Measurements from ENCODE around the gene PHOSPHO1. TPM values are rescaled to one million over a fixed set of nuclear protein-coding genes. Genes with fewer than 3 reads are reported as not detected.

Gene PHOSPHO1
- total RNA-seq, 5 donors from 2014 or later (not counting 1 experiment from before 2014, with no cell fraction given), result 0.13 TPM; not detected in 4

- H3K9me3 ChIP-seq, result no peaks in the 10 kb centered on the region
- Mint-ChIP-seq H3K27me3 (peaks cover 8% of the 10 kb centered on the region in 2 donors), H3K36me3 (no peaks in the 10 kb centered on the region), H3K27ac (no peak overlapping the region), H3K9me3 (no peaks in the 10 kb centered on the region), H3K4me3 (peak overlapping the region; percentile 75 to 81 (median 79)), H3K4me1 (peaks cover 9 to 11% (median 11%) of the 10 kb centered on the region in 3 donors)
- peaks cover 5 to 17% of the 10 kb centered on the region in 2 experiments for H3K4me1 ChIP-seq (ENCODE audit: control insufficient read depth in 1 of 2, extremely low read depth in 1 of 2, insufficient read depth in 2 of 2, low read length in 2 of 2)
- peak overlapping the region; percentile 52 to 73 for H3K4me3 ChIP-seq (ENCODE audit: control insufficient read depth in 1 of 2, extremely low read depth in 1 of 2, low read length in 1 of 2)
- no peaks in the 10 kb centered on the region for H3K36me3 ChIP-seq (ENCODE audit: control insufficient read depth in 2 of 2, extremely low read depth in 1 of 2, insufficient read depth in 1 of 2, low read length in 1 of 2)
- no peak for DNase-seq
- H3K27ac ChIP-seq (ENCODE audit: low read length), result no peak overlapping the region
- WGBS (ENCODE audit: insufficient coverage), result 17% methylated on average over 9 of the region's 10 CpGs
- ChIA-PET CTCF (interaction anchor here (0.5 to 1.1 kb wide), 2 partner anchors 47 to 80 kb away, joined by 4 to 8 read pairs; no protein-coding TSS in a partner anchor), POLR2A (interaction anchor here (0.7 kb wide), 2 partner anchors 22 to 226 kb away, joined by 6 to 8 read pairs; no protein-coding TSS in a partner anchor)
- H3K27me3 ChIP-seq (replicated peaks in 1 of 2; ENCODE audit: control insufficient read depth in 2 of 2, extremely low read depth in 1 of 2, insufficient read depth in 2 of 2, low read length in 1 of 2), result peaks cover 0 to 33% of the 10 kb centered on the region in 2 experiments
- ATAC-seq (replicated peaks in 1 of 4), result no peak
Measured at GRCh38 chr17:49259663-49260010, 29.1 kb upstream of the PHOSPHO1 start.

DNA sequence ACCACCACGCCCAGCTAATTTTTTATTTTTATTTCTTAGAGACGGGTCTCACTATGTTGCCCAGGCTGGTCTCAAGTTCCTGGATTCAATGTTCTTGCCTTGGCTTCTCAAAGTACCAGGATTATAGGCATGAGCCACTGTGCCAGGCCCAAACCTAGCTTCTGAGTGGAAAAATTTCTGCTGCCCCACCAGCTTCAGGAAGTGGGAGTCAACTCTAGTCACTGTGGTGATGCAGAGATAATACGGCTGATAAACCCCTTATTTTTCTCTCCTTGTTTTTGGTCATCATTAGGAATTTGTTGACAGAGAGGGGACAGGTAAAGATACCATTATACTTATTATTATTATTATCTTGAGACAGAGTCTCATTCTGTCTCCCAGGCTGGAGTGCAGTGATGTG is 27.8 kb upstream of the PHOSPHO1 start:
- Histone ChIP-seq H3K4me3 (ENCODE audit: control insufficient read depth in 1 of 2, extremely low read depth in 1 of 2, low read length in 1 of 2) (no peak overlapping the region), H3K4me1 (ENCODE audit: control insufficient read depth in 1 of 2, extremely low read depth in 1 of 2, insufficient read depth in 2 of 2, low read length in 2 of 2) (peaks cover 5 to 17% of the 10 kb centered on the region in 2 experiments), H3K9me3 (no peaks in the 10 kb centered on the region), H3K27me3 (replicated peaks in 1 of 2; ENCODE audit: control insufficient read depth in 2 of 2, extremely low read depth in 1 of 2, insufficient read depth in 2 of 2, low read length in 1 of 2) (peaks cover 0 to 26% of the 10 kb centered on the region in 2 experiments), H3K36me3 (ENCODE audit: control insufficient read depth in 2 of 2, extremely low read depth in 1 of 2, insufficient read depth in 1 of 2, low read length in 1 of 2) (no peaks in the 10 kb centered on the region), H3K27ac (ENCODE audit: low read length) (no peak overlapping the region)
- Mint-ChIP-seq H3K27ac (no peak overlapping the region), H3K4me1 (peaks cover 9 to 11% (median 11%) of the 10 kb centered on the region in 3 donors), H3K27me3 (peaks cover 2 to 8% of the 10 kb centered on the region in 2 donors), H3K36me3 (no peaks in the 10 kb centered on the region), H3K4me3 (peak overlapping the region in 1 of 3 donors; percentile 79), H3K9me3 (no peaks in the 10 kb centered on the region)
- 100% methylated on average over 2 of the region's 3 CpGs for WGBS (ENCODE audit: insufficient coverage)
- ATAC-seq (replicated peaks in 1 of 4), result no peak
- DNase-seq, result no peak
- ChIA-PET CTCF (no interaction called here), POLR2A (no interaction called here)

DNA sequence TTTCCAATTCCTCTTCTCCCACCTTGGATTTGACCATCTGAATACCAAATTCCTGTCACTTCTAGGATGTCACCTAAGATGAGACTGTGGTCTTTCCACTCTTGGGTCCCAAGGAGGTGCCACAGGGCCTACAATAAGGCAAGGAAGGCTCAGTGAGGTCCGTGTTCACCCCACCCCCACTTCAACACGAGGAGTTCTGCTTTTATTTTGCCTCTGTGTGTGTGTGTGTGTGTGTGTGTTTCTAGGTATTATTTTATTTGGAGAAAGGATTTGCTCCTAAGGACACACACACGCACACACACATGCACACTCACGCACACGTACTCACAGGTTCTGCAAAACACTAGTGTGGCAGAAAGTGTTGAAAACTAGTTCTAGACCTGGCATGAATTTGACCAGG is 24.5 kb upstream of the PHOSPHO1 start:
- Mint-ChIP-seq H3K4me1 (peaks cover 0 to 4% (median 3%) of the 10 kb centered on the region in 3 donors), H3K27me3 (peaks cover 0 to 2% of the 10 kb centered on the region in 2 donors), H3K4me3 (no peak overlapping the region), H3K36me3 (no peaks in the 10 kb centered on the region), H3K9me3 (no peaks in the 10 kb centered on the region), H3K27ac (no peak overlapping the region)
- no peak overlapping the region for H3K27ac ChIP-seq (ENCODE audit: low read length)
- H3K9me3 ChIP-seq, result no peaks in the 10 kb centered on the region
- ChIA-PET CTCF (no interaction called here), POLR2A (no interaction called here)
- WGBS (ENCODE audit: insufficient coverage), result 40% methylated on average over 1 of the region's 5 CpGs
- H3K4me3 ChIP-seq (ENCODE audit: control insufficient read depth in 1 of 2, extremely low read depth in 1 of 2, low read length in 1 of 2), result no peak overlapping the region
- peaks cover 2 to 9% of the 10 kb centered on the region in 2 experiments for H3K4me1 ChIP-seq (ENCODE audit: control insufficient read depth in 1 of 2, extremely low read depth in 1 of 2, insufficient read depth in 2 of 2, low read length in 2 of 2)
- H3K36me3 ChIP-seq (ENCODE audit: control insufficient read depth in 2 of 2, extremely low read depth in 1 of 2, insufficient read depth in 1 of 2, low read length in 1 of 2), result no peaks in the 10 kb centered on the region
- no peak for ATAC-seq (replicated peaks in 1 of 4)
- DNase-seq, result no peak
- peaks cover 0 to 13% of the 10 kb centered on the region in 2 experiments for H3K27me3 ChIP-seq (replicated peaks in 1 of 2; ENCODE audit: control insufficient read depth in 2 of 2, extremely low read depth in 1 of 2, insufficient read depth in 2 of 2, low read length in 1 of 2)

DNA sequence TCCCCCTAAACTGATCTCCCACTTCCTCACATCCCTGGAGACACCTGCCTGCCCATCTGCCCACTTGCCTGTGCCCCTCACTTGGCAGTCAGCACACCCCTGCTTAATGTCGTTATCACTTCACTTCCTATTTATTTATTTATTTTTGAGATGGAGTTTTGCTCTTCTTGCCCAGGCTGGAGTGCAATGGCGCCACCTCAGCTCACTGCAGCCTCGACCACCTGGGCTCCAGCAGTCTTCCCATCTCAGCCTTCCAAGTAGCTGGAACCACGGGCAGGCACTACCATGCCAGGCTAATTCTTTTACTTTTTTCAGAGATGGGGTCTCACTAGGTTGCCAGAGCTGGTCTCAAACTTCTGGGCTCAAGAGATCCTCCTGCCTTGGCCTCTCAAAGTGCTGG is 23.5 kb upstream of the PHOSPHO1 start:
- no peak for DNase-seq
- Mint-ChIP-seq H3K4me3 (no peak overlapping the region), H3K27me3 (peaks cover 0 to 2% of the 10 kb centered on the region in 2 donors), H3K27ac (no peak overlapping the region), H3K4me1 (no peaks in the 10 kb centered on the region), H3K36me3 (no peaks in the 10 kb centered on the region), H3K9me3 (no peaks in the 10 kb centered on the region)
- Histone ChIP-seq H3K4me3 (ENCODE audit: control insufficient read depth in 1 of 2, extremely low read depth in 1 of 2, low read length in 1 of 2) (no peak overlapping the region), H3K36me3 (ENCODE audit: control insufficient read depth in 2 of 2, extremely low read depth in 1 of 2, insufficient read depth in 1 of 2, low read length in 1 of 2) (no peaks in the 10 kb centered on the region), H3K27ac (ENCODE audit: low read length) (no peak overlapping the region), H3K9me3 (no peaks in the 10 kb centered on the region), H3K27me3 (replicated peaks in 1 of 2; ENCODE audit: control insufficient read depth in 2 of 2, extremely low read depth in 1 of 2, insufficient read depth in 2 of 2, low read length in 1 of 2) (peaks cover 0 to 9% of the 10 kb centered on the region in 2 experiments), H3K4me1 (ENCODE audit: control insufficient read depth in 1 of 2, extremely low read depth in 1 of 2, insufficient read depth in 2 of 2, low read length in 2 of 2) (no peaks in the 10 kb centered on the region)
- POLR2A ChIA-PET, result no interaction called here
- CTCF ChIA-PET, result no interaction called here
- ATAC-seq (replicated peaks in 1 of 4), result no peak
- WGBS (ENCODE audit: insufficient coverage), result 90% methylated on average over 3 of the region's 4 CpGs

GRCh38 chr17:49252148-49252695 is 21.6 kb upstream of the PHOSPHO1 start:
- POLR2A ChIA-PET, result no interaction called here

GRCh38 chr17:49249890-49250522 is 19.4 kb upstream of the PHOSPHO1 start:
- H3K9me3 Mint-ChIP-seq, result no peaks in the 10 kb centered on the region
- Histone ChIP-seq H3K4me1 (ENCODE audit: control insufficient read depth in 1 of 2, extremely low read depth in 1 of 2, insufficient read depth in 2 of 2, low read length in 2 of 2) (no peaks in the 10 kb centered on the region), H3K27ac (ENCODE audit: low read length) (no peak overlapping the region), H3K4me3 (ENCODE audit: control insufficient read depth in 1 of 2, extremely low read depth in 1 of 2, low read length in 1 of 2) (no peak overlapping the region), H3K36me3 (ENCODE audit: control insufficient read depth in 2 of 2, extremely low read depth in 1 of 2, insufficient read depth in 1 of 2, low read length in 1 of 2) (no peaks in the 10 kb centered on the region), H3K27me3 (replicated peaks in 1 of 2; ENCODE audit: control insufficient read depth in 2 of 2, extremely low read depth in 1 of 2, insufficient read depth in 2 of 2, low read length in 1 of 2) (peaks cover 0 to 24% of the 10 kb centered on the region in 2 experiments), H3K9me3 (no peaks in the 10 kb centered on the region)
- H3K27ac Mint-ChIP-seq, result no peak overlapping the region
- ATAC-seq (replicated peaks in 1 of 4) (no peak), DNase-seq (no peak)
- H3K27me3 Mint-ChIP-seq, result peaks cover 0 to 18% of the 10 kb centered on the region in 2 donors
- CTCF ChIA-PET, result no interaction called here
- no peak overlapping the region for H3K4me3 Mint-ChIP-seq
- POLR2A ChIA-PET, result no interaction called here
- WGBS (ENCODE audit: insufficient coverage), result 86% methylated on average over 8 of the region's 12 CpGs
- no peaks in the 10 kb centered on the region for H3K4me1 Mint-ChIP-seq
- H3K36me3 Mint-ChIP-seq, result no peaks in the 10 kb centered on the region

More at GRCh38 chr17:49252148-49252695, 21.6 kb upstream of the PHOSPHO1 start:
- Histone ChIP-seq H3K4me3 (ENCODE audit: control insufficient read depth in 1 of 2, extremely low read depth in 1 of 2, low read length in 1 of 2) (no peak overlapping the region), H3K36me3 (ENCODE audit: control insufficient read depth in 2 of 2, extremely low read depth in 1 of 2, insufficient read depth in 1 of 2, low read length in 1 of 2) (no peaks in the 10 kb centered on the region), H3K4me1 (ENCODE audit: control insufficient read depth in 1 of 2, extremely low read depth in 1 of 2, insufficient read depth in 2 of 2, low read length in 2 of 2) (no peaks in the 10 kb centered on the region), H3K9me3 (no peaks in the 10 kb centered on the region), H3K27me3 (replicated peaks in 1 of 2; ENCODE audit: control insufficient read depth in 2 of 2, extremely low read depth in 1 of 2, insufficient read depth in 2 of 2, low read length in 1 of 2) (peaks cover 0 to 14% of the 10 kb centered on the region in 2 experiments), H3K27ac (ENCODE audit: low read length) (no peak overlapping the region)
- CTCF ChIA-PET, result no interaction called here
- ATAC-seq (replicated peaks in 1 of 4) (no peak), DNase-seq (peak in 1 of 35 experiments; percentile 13)
- Mint-ChIP-seq H3K4me3 (no peak overlapping the region), H3K36me3 (no peaks in the 10 kb centered on the region), H3K4me1 (no peaks in the 10 kb centered on the region), H3K9me3 (no peaks in the 10 kb centered on the region), H3K27ac (no peak overlapping the region), H3K27me3 (peaks cover 0 to 10% of the 10 kb centered on the region in 2 donors)
- WGBS (ENCODE audit: insufficient coverage), result 89% methylated on average over 6 of the region's 6 CpGs

Data from T-cell (primary cell).